B cell (primary cell): Measurements from ENCODE around the gene ZNF385A. TPM values are rescaled to one million over a fixed set of nuclear protein-coding genes. Genes with fewer than 3 reads are reported as not detected.

Experiments used
- ATAC-seq: fragments of 200-7000 bp; cut with Tn5 transposase; one replicate; pipeline ENCODE4 v1.10.0; 2021; ENCODE audit warnings: low read depth, mild to moderate bottlenecking, moderate number of reproducible peaks, moderate library complexity
- CTCF ChIA-PET: fragments of 350-600 bp; sonication (Branson Sonifier 250); formaldehyde crosslinking; loops from one replicate; lab custom pipeline; 2021; ENCODE audit warnings: antibody characterized with exemption, inconsistent platforms; lab: Charles Lee
- POLR2A ChIA-PET: fragments of 350-600 bp; sonication (Branson Sonifier 250); formaldehyde crosslinking; loops from one replicate; lab custom pipeline; 2021; ENCODE audit warnings: antibody characterized with exemption; lab: Charles Lee
- DNase-seq: peaks from one replicate; pipeline ENCODE4 v3.0.0; 2013
- H2AFZ ChIP-seq: 2 replicates; pipeline ENCODE4 v1.6.1; 2012; ENCODE audit warnings: mild to moderate bottlenecking, low read depth, low read length; ENCODE audit not compliant: insufficient read depth, poor library complexity, severe bottlenecking
- H3K27ac ChIP-seq, 2 donors: 1 replicate in 1 of 2; 2 replicates in 1 of 2; pipeline ENCODE4 v1.5.1; 2012 to 2013; ENCODE audit warnings: low read length in 2 of 2, mild to moderate bottlenecking in 2 of 2, moderate library complexity in 1 of 2
- H3K27me3 ChIP-seq, 4 experiments: fragments of 200-600 bp in 1 of 4; sonication (generic) in 1 of 4; replicated peaks in 1 of 4; 1 replicate in 2 of 4; 2 replicates in 2 of 4; pipeline versions ENCODE4 v1.6.1 to v1.7.0; 2013 to 2016; ENCODE audit warnings: low read length in 3 of 4, mild to moderate bottlenecking in 2 of 4, mixed read lengths in 1 of 4, moderate library complexity in 1 of 4; ENCODE audit not compliant: insufficient read depth in 4 of 4, control insufficient read depth in 3 of 4; ENCODE audit errors: control extremely low read depth in 1 of 4
- H3K36me3 ChIP-seq, 2 experiments: replicated peaks in 1 of 2; 1 replicate in 1 of 2; 2 replicates in 1 of 2; pipeline versions ENCODE4 v1.6.1 to v1.7.1; 2013; ENCODE audit warnings: low read length in 1 of 2; ENCODE audit not compliant: insufficient read depth in 2 of 2, control insufficient read depth in 1 of 2; ENCODE audit errors: control extremely low read depth in 1 of 2, extremely low read depth in 1 of 2
- H3K4me1 ChIP-seq, 2 donors: fragments of 200-600 bp in 1 of 2; sonication (generic) in 1 of 2; 1 replicate in 1 of 2; 2 replicates in 1 of 2; pipeline versions ENCODE4 v1.5.1 to v1.6.1; 2013 to 2017; ENCODE audit warnings: low read length in 2 of 2; ENCODE audit not compliant: control insufficient read depth in 2 of 2, insufficient read depth in 2 of 2
- H3K4me2 ChIP-seq: replicated peaks from 2 replicates; pipeline ENCODE3; 2012; ENCODE audit warnings: mild to moderate bottlenecking, low read depth, low read length; ENCODE audit not compliant: poor library complexity, severe bottlenecking
- H3K4me3 ChIP-seq, 5 experiments: fragments of 200-600 bp in 1 of 5; sonication (generic) in 1 of 5; 1 replicate in 3 of 5; 2 replicates in 2 of 5; pipeline versions ENCODE4 v1.5.1 to v1.7.0; 2011 to 2016; ENCODE audit warnings: low read length in 4 of 5, mild to moderate bottlenecking in 4 of 5, low read depth in 2 of 5, control low read depth in 1 of 5, moderate library complexity in 1 of 5; ENCODE audit not compliant: insufficient read depth in 1 of 5; ENCODE audit errors: control extremely low read depth in 1 of 5, extremely low read depth in 1 of 5
- H3K79me2 ChIP-seq: fragments of 200-600 bp; sonication (generic); one replicate; pipeline ENCODE4 v1.6.0; 2016; ENCODE audit warnings: low read length; ENCODE audit not compliant: control insufficient read depth, insufficient read depth
- H3K9ac ChIP-seq: fragments of 200-600 bp; sonication (generic); 2 replicates; pipeline ENCODE4 v1.6.1; 2017; ENCODE audit warnings: mild to moderate bottlenecking, low read length, moderate library complexity
- H3K9me3 ChIP-seq, 3 donors: one replicate each; pipeline versions ENCODE4 v1.6.1 to v1.7.1; 2013; ENCODE audit warnings: low read length in 2 of 3; ENCODE audit not compliant: control insufficient read depth in 2 of 3, insufficient read depth in 1 of 3; ENCODE audit errors: control extremely low read depth in 1 of 3
- H4K20me1 ChIP-seq: 2 replicates; pipeline ENCODE4 v1.6.0; 2012; ENCODE audit warnings: mild to moderate bottlenecking, low read length; ENCODE audit not compliant: insufficient read depth, control insufficient read depth, poor library complexity, severe bottlenecking
- H3K27ac Mint-ChIP-seq: one replicate; pipeline ENCODE4 v1.8.0; 2021; ENCODE audit warnings: mixed read lengths
- H3K27me3 Mint-ChIP-seq: one replicate; pipeline ENCODE4 v1.8.0; 2021; ENCODE audit warnings: mixed read lengths
- H3K4me1 Mint-ChIP-seq: one replicate; pipeline ENCODE4 v1.8.0; 2021; ENCODE audit warnings: mixed read lengths
- H3K4me3 Mint-ChIP-seq: one replicate; pipeline ENCODE4 v1.8.0; 2021; ENCODE audit warnings: mixed read lengths
- H3K9me3 Mint-ChIP-seq: one replicate; pipeline ENCODE4 v1.8.0; 2022; ENCODE audit warnings: mixed read lengths; ENCODE audit not compliant: insufficient read depth
- CTCF ChIP-seq: fragments of 200-600 bp; IDR thresholded peaks from one replicate; pipeline ENCODE4 v1.8.0; 2022; ENCODE audit warnings: antibody characterized with exemption, mild to moderate bottlenecking
- EZH2 ChIP-seq: IDR thresholded peaks from 2 replicates; pipeline ENCODE4 v1.6.1; 2012; ENCODE audit warnings: borderline replicate concordance, low read depth, mild to moderate bottlenecking, moderate library complexity, low read length; ENCODE audit not compliant: insufficient read depth, poor library complexity, severe bottlenecking
- WGBS: methylation state at CpG from one replicate; pipeline ENCODE4 v1.1.5; 2013; ENCODE audit warnings: missing lambda C conversion rate; ENCODE audit not compliant: insufficient coverage; 5-methylcytosine and 5-hydroxymethylcytosine counted together
- intact Hi-C: fragments of 100-400 bp; cut with micrococcal nuclease; formaldehyde crosslinking; loops from one replicate; pipeline ENCODE4 v1.10.0; 2022
- polyA plus RNA-seq: library from polyadenylated mRNA; depleted of rRNA; stranded (reverse); fragments of >200 nt; gene quantifications from 2 replicates; pipeline ENCODE4 v1.2.3, GENCODE V29; 2012
- total RNA-seq, 2 donors: library from RNA; stranded (reverse); fragments of 120-200 nt in 1 of 2; gene quantifications; 1 replicate in 1 of 2; 2 replicates in 1 of 2; pipeline versions ENCODE4 v1.2.3 to v1.2.4, GENCODE V29; 2013 to 2022

The ZNF385A gene
- total and polyA plus RNA-seq, 2 donors (not counting 1 experiment from before 2014, with no cell fraction given) = 4.9 to 5.1 TPM

- Histone ChIP-seq H2AFZ (no peak overlapping the region), H3K4me1 (peaks cover 80 to 86% of the 10 kb centered on the region in 2 donors), H3K9ac (no peak overlapping the region), H4K20me1 (no peaks in the 10 kb centered on the region), H3K27ac (peak overlapping the region; percentile 1 to 85), H3K79me2 (peaks cover 6% of the 10 kb centered on the region), H3K36me3 (no peaks in the 10 kb centered on the region), H3K4me2 (peak overlapping the region; percentile 85), H3K4me3 (no peak overlapping the region), H3K27me3 (no peaks in the 10 kb centered on the region), H3K9me3 (no peaks in the 10 kb centered on the region)
- CTCF ChIA-PET = interaction anchor here (0.6 to 1.8 kb wide), 2 partner anchors 10 to 138 kb away, joined by 8 read pairs; no protein-coding TSS in a partner anchor
- POLR2A ChIA-PET = no interaction called here
- peaks cover 71% of the 10 kb centered on the region for H3K4me1 Mint-ChIP-seq
- H3K27ac Mint-ChIP-seq = peak overlapping the region; percentile 84
- intact Hi-C loops = no loop called here
- DNase-seq = no peak
- WGBS = 38% methylated on average over 2 of the region's 3 CpGs
- H3K4me3 Mint-ChIP-seq = peak overlapping the region; percentile 90
- H3K27me3 Mint-ChIP-seq = no peaks in the 10 kb centered on the region
- no peak for TF ChIP-seq EZH2
- TF ChIP-seq CTCF = no peak
- H3K9me3 Mint-ChIP-seq = no peaks in the 10 kb centered on the region
- no peak for ATAC-seq
Measured at GRCh38 chr12:54389134-54389508, 4.6 kb upstream of the ZNF385A start.

GRCh38 chr12:54388237-54389133 lies 4.0 kb upstream of the ZNF385A start:
- H3K4me1 Mint-ChIP-seq = peaks cover 70% of the 10 kb centered on the region
- no peak for TF ChIP-seq CTCF
- TF ChIP-seq EZH2 = no peak
- H3K9me3 Mint-ChIP-seq = no peaks in the 10 kb centered on the region
- Histone ChIP-seq H3K79me2 (peaks cover 6% of the 10 kb centered on the region), H4K20me1 (no peaks in the 10 kb centered on the region), H3K4me1 (peaks cover 80 to 86% of the 10 kb centered on the region in 2 donors), H3K9ac (no peak overlapping the region), H3K4me2 (peak overlapping the region; percentile 85), H2AFZ (no peak overlapping the region), H3K9me3 (no peaks in the 10 kb centered on the region), H3K36me3 (no peaks in the 10 kb centered on the region), H3K27ac (peak overlapping the region; percentile 1 to 85), H3K27me3 (no peaks in the 10 kb centered on the region), H3K4me3 (no peak overlapping the region)
- ATAC-seq (no peak), DNase-seq (no peak)
- POLR2A ChIA-PET = interaction anchor here (0.6 kb wide), 1 partner anchor 456 kb away, joined by 3 read pairs; no protein-coding TSS in a partner anchor
- intact Hi-C loops = no loop called here
- H3K4me3 Mint-ChIP-seq = peak overlapping the region; percentile 13
- H3K27ac Mint-ChIP-seq = peak overlapping the region; percentile 84
- WGBS = 40% methylated on average over 1 of the region's 4 CpGs
- H3K27me3 Mint-ChIP-seq = no peaks in the 10 kb centered on the region
- CTCF ChIA-PET = interaction anchor here (0.6 to 2.6 kb wide), 8 partner anchors 7 to 137 kb away, joined by 3 to 8 read pairs (median 4); no protein-coding TSS in a partner anchor
